ENCODE results near the gene CTRL.

Gene CTRL

GRCh38 chr16:67885976-67886375 lies 45.7 kb downstream of the CTRL start:
- no peak for DNase-seq

- DNase-seq: no peak
Measured at GRCh38 chr16:67885545-67885944, 46.1 kb downstream of the CTRL start.

GRCh38 chr16:67884684-67885083 lies 47.0 kb downstream of the CTRL start, which contains the start of gene NRN1L:
NRN1L (plus strand) TSS chr16:67884885; CDS start chr16:67884904, 19 bp downstream.
- DNase-seq: no peak

- peak; percentile 43 for DNase-seq
Measured at GRCh38 chr16:67883872-67884261, 47.8 kb downstream of the CTRL start.

- no peak for DNase-seq
Measured at GRCh38 chr16:67883146-67883871, 48.4 kb downstream of the CTRL start.

GRCh38 chr16:67882374-67883145 lies 49.1 kb downstream of the CTRL start:
- no peak for DNase-seq

GRCh38 chr16:67881621-67882161 lies 50.0 kb downstream of the CTRL start:
- DNase-seq: no peak

- no peak for DNase-seq
Measured at GRCh38 chr16:67880584-67880983, 51.1 kb downstream of the CTRL start.

GRCh38 chr16:67879936-67880335 lies 51.7 kb downstream of the CTRL start:
- DNase-seq: no peak

Data from stimulated activated naive CD4-positive, alpha-beta T cell treated with Interleukin-2 at 50 U/mL for 16 hours (primary cell).